HG03039 (cell line): ENCODE data around the gene NDST3.
A peak's percentile ranks its signal among the peaks of the same experiment; 100 is the strongest.

Experiments used
- ATAC-seq: cut with Tn5 transposase; IDR thresholded peaks from one replicate; pipeline ENCODE4 v1.9.1; 2021; ENCODE audit warnings: mild to moderate bottlenecking, moderate library complexity; ENCODE audit not compliant: unreplicated experiment

The NDST3 gene

GRCh38 chr4:118077767-118078105 lies 43.5 kb downstream of the NDST3 start:
- ATAC-seq = no peak

GRCh38 chr4:118081434-118081833 lies 47.1 kb downstream of the NDST3 start:
- no peak for ATAC-seq

- no peak for ATAC-seq
Measured at GRCh38 chr4:118082182-118082581, 47.9 kb downstream of the NDST3 start.

DNA sequence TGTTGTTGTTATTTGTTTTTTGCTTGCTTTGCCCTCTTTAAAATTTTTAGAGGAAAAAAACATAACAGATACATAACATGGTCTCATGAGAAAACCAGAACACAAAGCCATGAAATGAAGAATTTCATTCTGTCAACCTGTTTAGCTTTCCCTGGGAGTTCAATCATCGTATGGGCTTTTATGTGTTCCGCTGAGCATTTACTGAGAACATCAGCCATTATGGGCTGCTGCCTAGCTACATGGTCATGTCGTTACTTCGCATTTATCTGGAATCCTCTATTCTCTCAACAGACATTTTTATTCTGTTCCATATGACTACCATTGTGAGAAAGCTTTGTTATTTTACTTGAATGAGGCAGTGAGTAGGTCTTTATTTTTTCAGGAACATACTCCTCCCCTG lies 51.4 kb downstream of the NDST3 start:
- no peak for ATAC-seq

GRCh38 chr4:118086344-118086743 lies 52.1 kb downstream of the NDST3 start:
- no peak for ATAC-seq

DNA sequence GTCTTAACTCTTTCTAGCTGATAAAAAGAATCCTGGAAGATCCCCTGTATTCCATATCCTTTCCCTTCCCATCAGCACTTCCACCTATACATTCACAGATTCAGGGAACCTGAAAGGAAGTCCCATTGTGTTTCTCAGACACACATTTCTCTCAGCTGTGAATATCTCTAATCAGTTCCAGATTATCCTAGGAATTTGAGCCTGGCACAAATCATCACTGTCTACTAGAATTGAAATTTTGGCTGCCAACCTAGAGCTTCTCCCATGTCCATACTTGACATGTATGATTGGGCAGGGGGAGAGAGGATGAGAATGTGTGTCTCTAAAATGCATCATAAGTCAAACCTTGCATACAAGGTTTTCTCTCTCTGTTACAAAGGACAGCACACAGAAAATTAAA lies 53.1 kb downstream of the NDST3 start:
- no peak for ATAC-seq

DNA sequence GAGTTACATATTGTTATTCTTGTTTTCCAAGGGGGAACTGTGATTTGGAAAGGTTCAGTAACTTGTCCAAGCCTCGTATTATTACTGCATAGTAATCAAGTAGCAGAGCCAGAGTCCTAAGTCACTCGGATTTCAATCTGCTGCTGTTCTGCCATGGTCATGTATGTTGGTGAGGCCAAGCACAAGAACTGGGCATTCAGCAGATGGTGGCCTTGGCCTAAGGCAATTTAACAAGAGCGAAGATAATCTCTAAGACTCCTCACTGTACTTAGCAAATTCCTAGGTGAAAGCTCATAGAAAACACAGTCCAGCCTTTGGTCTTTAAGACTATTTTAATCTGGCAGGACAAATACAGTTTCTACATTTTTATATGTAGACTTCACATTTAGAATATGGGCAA lies 64.8 kb downstream of the NDST3 start:
- ATAC-seq = no peak

DNA sequence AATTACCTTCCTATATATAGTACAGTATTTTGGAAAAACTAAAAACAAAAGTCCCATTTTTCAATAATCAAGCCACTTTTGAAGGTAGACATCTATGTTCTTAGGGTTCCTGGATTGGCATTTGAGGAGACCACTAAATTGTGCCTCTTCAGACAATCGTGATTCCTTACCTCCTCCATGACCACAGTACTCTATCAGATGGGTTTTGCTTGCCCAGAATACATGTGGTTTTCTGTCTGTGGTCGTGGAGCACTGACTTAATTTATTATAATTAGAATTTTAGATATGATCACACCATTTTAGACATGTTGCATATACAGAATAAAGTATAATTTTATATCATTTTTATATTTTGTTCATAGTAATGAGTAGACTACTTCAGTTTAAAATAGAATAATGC lies 67.9 kb downstream of the NDST3 start:
- ATAC-seq = no peak

DNA sequence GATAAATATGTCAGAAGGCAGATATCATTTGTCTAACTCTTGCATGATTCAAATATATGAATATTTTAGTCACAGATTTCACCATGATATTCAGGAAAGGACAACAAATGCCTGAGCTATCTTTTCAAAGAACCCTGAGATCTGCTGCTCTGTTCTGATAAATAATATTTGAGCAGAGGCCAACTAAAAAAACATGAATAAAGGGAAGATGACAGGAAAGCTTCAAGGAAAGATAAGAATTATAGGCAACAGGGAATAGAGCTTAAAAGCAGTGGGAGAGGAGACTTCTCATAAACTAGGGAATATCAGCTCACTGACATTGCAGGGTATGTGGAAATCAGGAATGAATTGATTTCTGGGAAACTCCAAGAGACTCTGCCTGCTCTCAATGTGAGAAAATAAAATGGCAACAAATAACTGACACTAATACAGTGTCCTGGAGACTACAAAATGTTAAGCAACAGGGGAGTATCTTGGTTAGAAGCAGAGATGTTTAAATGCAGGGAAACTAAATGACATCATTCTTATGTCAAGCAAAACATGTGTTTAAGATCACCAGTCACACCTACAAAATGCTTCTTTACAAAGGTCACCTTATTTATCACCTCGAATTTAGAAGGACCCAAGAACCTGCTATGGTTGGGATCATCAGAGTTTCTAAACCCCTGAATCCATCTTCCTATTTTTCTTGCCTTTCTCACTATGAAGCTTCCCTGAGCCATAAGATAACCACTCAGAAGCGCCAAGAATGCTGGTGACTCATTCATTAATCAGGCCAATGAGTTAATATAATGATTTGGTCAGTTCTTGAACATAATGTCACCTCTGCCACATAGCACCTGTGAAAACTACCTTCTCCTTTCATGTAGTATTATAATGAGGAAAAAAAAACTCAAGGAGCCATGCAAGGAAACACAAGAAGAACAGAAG lies 78.1 kb downstream of the NDST3 start:
- ATAC-seq = no peak

GRCh38 chr4:118113220-118113619 lies 78.9 kb downstream of the NDST3 start:
- peak; percentile 67 for ATAC-seq

GRCh38 chr4:118114720-118115119 lies 80.4 kb downstream of the NDST3 start:
- no peak for ATAC-seq

GRCh38 chr4:118120120-118120760 lies 86.0 kb downstream of the NDST3 start:
- no peak for ATAC-seq

DNA sequence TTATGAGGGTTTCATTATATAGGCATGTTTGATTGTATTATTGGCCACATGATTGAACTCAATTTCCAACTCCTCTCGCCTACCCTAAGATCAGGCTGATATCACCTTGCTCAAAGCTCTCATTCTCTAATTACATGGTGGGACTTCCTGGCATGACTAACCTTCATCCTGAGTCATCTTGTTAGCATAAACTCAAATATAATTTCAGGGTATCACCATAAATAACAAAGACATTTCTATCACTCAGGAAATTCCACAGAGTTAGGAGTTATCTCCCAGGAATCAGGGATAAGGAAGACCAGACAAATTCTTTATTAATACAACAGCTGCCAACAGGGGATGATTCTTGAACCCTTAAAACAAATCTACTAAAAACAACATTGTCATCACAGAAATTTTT lies 90.7 kb downstream of the NDST3 start:
- no peak for ATAC-seq

DNA sequence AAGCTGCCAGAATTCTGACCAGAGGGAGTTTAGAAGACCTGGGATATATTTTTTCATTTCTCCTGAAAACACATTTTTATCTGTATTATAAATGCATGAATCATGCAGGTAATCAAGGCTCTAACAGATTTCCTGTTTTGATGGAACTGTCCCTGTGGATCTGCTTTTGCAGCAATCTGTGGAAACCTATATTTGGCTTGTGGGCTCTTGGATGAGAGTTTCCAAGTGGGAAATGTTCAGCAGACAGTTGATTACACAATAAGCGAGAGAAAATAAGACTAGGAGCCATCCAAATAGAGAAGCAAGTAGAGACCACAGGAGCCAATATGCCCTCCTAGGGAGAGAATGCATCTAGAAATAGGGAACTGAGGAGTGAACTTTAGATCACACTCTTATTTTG lies 105.0 kb downstream of the NDST3 start:
- no peak for ATAC-seq

DNA sequence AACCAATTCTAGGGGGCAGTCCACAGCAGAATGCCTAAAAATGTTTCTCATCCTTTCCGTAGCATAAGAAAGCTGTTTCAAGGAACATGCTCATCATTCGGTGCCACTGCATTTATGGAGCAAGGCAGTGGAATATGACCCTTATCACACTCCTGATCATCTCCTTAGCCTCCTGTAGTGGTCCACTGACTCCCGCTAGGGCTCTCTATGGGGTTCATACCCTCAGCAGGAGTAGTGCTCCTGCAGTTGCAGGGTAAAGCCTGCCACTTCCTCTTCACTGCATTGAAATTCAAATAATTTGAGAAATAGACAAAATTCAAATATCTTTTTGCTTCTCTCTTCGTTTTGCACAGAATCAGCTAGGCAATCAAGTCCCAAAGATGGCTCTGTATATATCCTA lies 107.0 kb downstream of the NDST3 start:
- ATAC-seq = no peak

DNA sequence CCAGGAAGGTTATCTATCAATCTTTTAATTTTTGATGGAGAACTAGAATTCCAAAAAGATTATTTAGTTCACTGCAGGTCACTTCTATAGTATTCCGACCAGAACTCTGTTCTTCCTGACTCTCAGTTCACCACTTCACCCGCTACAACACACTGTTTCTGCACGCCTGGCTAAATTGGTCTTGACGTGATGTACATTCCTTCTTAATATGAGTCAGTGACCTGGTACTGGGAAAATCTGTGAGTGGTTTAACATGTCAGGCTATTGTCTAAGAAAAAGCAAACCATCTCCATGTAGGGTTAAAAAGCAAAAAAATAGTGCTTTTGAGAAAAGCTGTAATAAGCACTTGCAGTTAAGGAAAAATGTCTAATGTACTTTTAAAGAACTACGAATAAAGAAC lies 120.4 kb downstream of the NDST3 start:
- ATAC-seq = no peak

GRCh38 chr4:118155516-118155915 lies 121.2 kb downstream of the NDST3 start:
- no peak for ATAC-seq

GRCh38 chr4:118158763-118159375 lies 124.6 kb downstream of the NDST3 start:
- no peak for ATAC-seq

DNA sequence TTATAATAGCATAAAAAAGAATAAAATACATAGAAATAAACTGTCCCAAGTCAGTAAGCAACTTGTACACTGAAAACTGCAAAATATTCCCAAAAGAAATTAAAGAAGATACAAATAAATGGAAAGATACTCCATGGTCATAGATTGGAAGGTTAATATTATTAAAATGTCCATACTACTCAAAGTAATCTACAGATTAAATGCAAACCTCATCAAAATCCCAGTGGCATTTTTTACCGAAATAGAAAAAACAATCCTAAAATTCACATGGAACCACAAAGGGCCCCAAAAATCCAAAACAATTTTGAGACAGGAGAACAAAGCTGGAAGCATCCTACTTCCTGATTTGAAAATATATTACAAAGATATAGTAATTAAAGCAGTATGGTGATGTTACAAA lies 133.0 kb downstream of the NDST3 start:
- no peak for ATAC-seq

DNA sequence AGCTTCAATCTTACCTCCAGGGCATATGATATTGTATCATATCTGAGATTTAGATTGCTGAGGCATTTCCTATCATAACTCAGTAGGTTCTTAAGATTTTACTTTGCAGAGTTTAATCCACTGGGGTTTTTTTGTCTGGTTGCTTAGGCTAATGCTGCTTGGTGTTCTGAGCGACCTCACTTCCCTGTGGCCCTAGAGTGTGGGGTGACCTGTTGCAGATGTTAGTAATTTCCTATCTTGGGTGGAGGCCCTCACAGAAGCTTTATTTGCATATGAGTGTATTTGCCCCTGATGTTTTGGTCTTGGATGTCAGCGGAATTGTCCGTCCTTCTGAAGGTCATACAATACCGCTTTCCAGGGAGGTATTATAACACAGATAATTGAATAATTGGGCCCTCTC lies 137.1 kb downstream of the NDST3 start:
- no peak for ATAC-seq

- no peak for ATAC-seq
Measured at GRCh38 chr4:118173126-118173525, 138.8 kb downstream of the NDST3 start.
